ENCODE data around the gene CLCN2.

The CLCN2 gene

GRCh38 chr3:184377882-184378445 lies 16.6 kb upstream of the CLCN2 start, which contains the start of gene THPO:
THPO (minus strand) TSS chr3:184378207; CDS start chr3:184376259, 1,948 bp downstream.
- TF ChIP-seq CTCF (IDR thresholded peaks at IDR 0.05; ENCODE audit: control insufficient read depth, insufficient read depth, low read depth, low read length, missing control alignments) = no peak
- DNase-seq (ENCODE audit: low read depth) = no peak
- H3K4me3 ChIP-seq (ENCODE audit: control insufficient read depth, low read depth, low read length) = no peak within 1 kb of the TSS

- no peak for DNase-seq (ENCODE audit: low read depth)
- no peak overlapping the region for H3K4me3 ChIP-seq (ENCODE audit: control insufficient read depth, low read depth, low read length)
- TF ChIP-seq CTCF (IDR thresholded peaks at IDR 0.05; ENCODE audit: control insufficient read depth, insufficient read depth, low read depth, low read length, missing control alignments) = no peak
Measured at GRCh38 chr3:184377374-184377773, 16.0 kb upstream of the CLCN2 start.

- TF ChIP-seq CTCF (IDR thresholded peaks at IDR 0.05; ENCODE audit: control insufficient read depth, insufficient read depth, low read depth, low read length, missing control alignments) = no peak
- no peak for DNase-seq (ENCODE audit: low read depth)
- no peak overlapping the region for H3K4me3 ChIP-seq (ENCODE audit: control insufficient read depth, low read depth, low read length)
Measured at GRCh38 chr3:184375747-184376461, 14.5 kb upstream of the CLCN2 start.

GRCh38 chr3:184373422-184373821 lies 12.0 kb upstream of the CLCN2 start:
- DNase-seq (ENCODE audit: low read depth) = no peak
- no peak overlapping the region for H3K4me3 ChIP-seq (ENCODE audit: control insufficient read depth, low read depth, low read length)
- TF ChIP-seq CTCF (IDR thresholded peaks at IDR 0.05; ENCODE audit: control insufficient read depth, insufficient read depth, low read depth, low read length, missing control alignments) = no peak

GRCh38 chr3:184372911-184373310 lies 11.5 kb upstream of the CLCN2 start:
- DNase-seq (ENCODE audit: low read depth) = no peak
- H3K4me3 ChIP-seq (ENCODE audit: control insufficient read depth, low read depth, low read length) = no peak overlapping the region
- no peak for TF ChIP-seq CTCF (IDR thresholded peaks at IDR 0.05; ENCODE audit: control insufficient read depth, insufficient read depth, low read depth, low read length, missing control alignments)

GRCh38 chr3:184372296-184372821 lies 11.0 kb upstream of the CLCN2 start:
- no peak for TF ChIP-seq CTCF (IDR thresholded peaks at IDR 0.05; ENCODE audit: control insufficient read depth, insufficient read depth, low read depth, low read length, missing control alignments)
- no peak for DNase-seq (ENCODE audit: low read depth)
- no peak overlapping the region for H3K4me3 ChIP-seq (ENCODE audit: control insufficient read depth, low read depth, low read length)
